ENCODE results near the gene VAV2. TPM values are rescaled to one million over a fixed set of nuclear protein-coding genes. Genes with fewer than 3 reads are reported as not detected.

The VAV2 gene
- total RNA-seq (9.8 TPM), polyA plus RNA-seq (13.7 TPM)

GRCh38 chr9:133991964-133992779, at the start of gene VAV2:
Gene VAV2, minus strand, starts transcription at chr9:133992324. Its CDS starts 46 bp downstream, at chr9:133992278.
- no peak for DNase-seq (ENCODE audit: extremely low spot score)
- WGBS, result under 1% methylated on average over 124 of the region's 124 CpGs
- Histone ChIP-seq H3K4me1 (ENCODE audit: insufficient read depth) (no peaks in the 10 kb centered on the region), H3K4me3 (ENCODE audit: low read depth, low read length) (peak within 1 kb of the TSS; percentile 78), H3K36me3 (ENCODE audit: insufficient read depth) (no peaks in the 10 kb centered on the region), H3K27ac (ENCODE audit: low read depth) (peak within 1 kb of the TSS; percentile 86)

- Histone ChIP-seq H3K4me3 (ENCODE audit: low read depth, low read length) (no peak overlapping the region), H3K4me1 (ENCODE audit: insufficient read depth) (no peaks in the 10 kb centered on the region), H3K36me3 (ENCODE audit: insufficient read depth) (peaks cover 3% of the 10 kb centered on the region), H3K27ac (ENCODE audit: low read depth) (no peak overlapping the region)
- DNase-seq (ENCODE audit: extremely low spot score), result no peak
- WGBS, result 94% methylated on average over 16 of the region's 16 CpGs
Observed at GRCh38 chr9:134041649-134041962, 49.5 kb upstream of the VAV2 start.

GRCh38 chr9:134040781-134041648, 48.9 kb upstream of the VAV2 start:
- H3K36me3 ChIP-seq (ENCODE audit: insufficient read depth), result peaks cover 3% of the 10 kb centered on the region
- no peak for DNase-seq (ENCODE audit: extremely low spot score)
- 62% methylated on average over 21 of the region's 21 CpGs for WGBS
- no peak overlapping the region for H3K27ac ChIP-seq (ENCODE audit: low read depth)
- no peaks in the 10 kb centered on the region for H3K4me1 ChIP-seq (ENCODE audit: insufficient read depth)
- H3K4me3 ChIP-seq (ENCODE audit: low read depth, low read length), result no peak overlapping the region

GRCh38 chr9:134040176-134040565, 48.0 kb upstream of the VAV2 start:
- no peak for DNase-seq (ENCODE audit: extremely low spot score)
- WGBS, result 91% methylated on average over 17 of the region's 17 CpGs
- Histone ChIP-seq H3K27ac (ENCODE audit: low read depth) (no peak overlapping the region), H3K4me3 (ENCODE audit: low read depth, low read length) (no peak overlapping the region), H3K4me1 (ENCODE audit: insufficient read depth) (no peaks in the 10 kb centered on the region), H3K36me3 (ENCODE audit: insufficient read depth) (peaks cover 3% of the 10 kb centered on the region)

- no peaks in the 10 kb centered on the region for H3K4me1 ChIP-seq (ENCODE audit: insufficient read depth)
- no peak for DNase-seq (ENCODE audit: extremely low spot score)
- no peak overlapping the region for H3K4me3 ChIP-seq (ENCODE audit: low read depth, low read length)
- WGBS, result 97% methylated on average over 20 of the region's 20 CpGs
- no peak overlapping the region for H3K27ac ChIP-seq (ENCODE audit: low read depth)
- peaks cover 3% of the 10 kb centered on the region for H3K36me3 ChIP-seq (ENCODE audit: insufficient read depth)
Observed at GRCh38 chr9:134039386-134040175, 47.5 kb upstream of the VAV2 start.

- Histone ChIP-seq H3K36me3 (ENCODE audit: insufficient read depth) (peaks cover 4% of the 10 kb centered on the region), H3K4me1 (ENCODE audit: insufficient read depth) (no peaks in the 10 kb centered on the region), H3K4me3 (ENCODE audit: low read depth, low read length) (no peak overlapping the region), H3K27ac (ENCODE audit: low read depth) (no peak overlapping the region)
- DNase-seq (ENCODE audit: extremely low spot score), result no peak
- over 99% methylated on average over 2 of the region's 2 CpGs for WGBS
Observed at GRCh38 chr9:134037641-134038040, 45.5 kb upstream of the VAV2 start.

- Histone ChIP-seq H3K4me1 (ENCODE audit: insufficient read depth) (no peaks in the 10 kb centered on the region), H3K36me3 (ENCODE audit: insufficient read depth) (peaks cover 5% of the 10 kb centered on the region), H3K27ac (ENCODE audit: low read depth) (no peak overlapping the region), H3K4me3 (ENCODE audit: low read depth, low read length) (no peak overlapping the region)
- no peak for DNase-seq (ENCODE audit: extremely low spot score)
- WGBS, result 92% methylated on average over 16 of the region's 16 CpGs
Observed at GRCh38 chr9:134036130-134036529, 44.0 kb upstream of the VAV2 start.

- 92% methylated on average over 28 of the region's 28 CpGs for WGBS
Observed at GRCh38 chr9:134035041-134036039, 43.2 kb upstream of the VAV2 start.

GRCh38 chr9:134034215-134035040, 42.3 kb upstream of the VAV2 start:
- Histone ChIP-seq H3K4me1 (ENCODE audit: insufficient read depth) (no peaks in the 10 kb centered on the region), H3K27ac (ENCODE audit: low read depth) (no peak overlapping the region), H3K36me3 (ENCODE audit: insufficient read depth) (peaks cover 5% of the 10 kb centered on the region), H3K4me3 (ENCODE audit: low read depth, low read length) (no peak overlapping the region)
- 92% methylated on average over 19 of the region's 19 CpGs for WGBS
- no peak for DNase-seq (ENCODE audit: extremely low spot score)

More at GRCh38 chr9:134035041-134036039, 43.2 kb upstream of the VAV2 start:
- no peak for DNase-seq (ENCODE audit: extremely low spot score)
- Histone ChIP-seq H3K27ac (ENCODE audit: low read depth) (no peak overlapping the region), H3K4me3 (ENCODE audit: low read depth, low read length) (no peak overlapping the region), H3K4me1 (ENCODE audit: insufficient read depth) (no peaks in the 10 kb centered on the region), H3K36me3 (ENCODE audit: insufficient read depth) (peaks cover 5% of the 10 kb centered on the region)

GRCh38 chr9:134033516-134034214, 41.5 kb upstream of the VAV2 start:
- Histone ChIP-seq H3K36me3 (ENCODE audit: insufficient read depth) (peaks cover 5% of the 10 kb centered on the region), H3K27ac (ENCODE audit: low read depth) (no peak overlapping the region), H3K4me3 (ENCODE audit: low read depth, low read length) (no peak overlapping the region), H3K4me1 (ENCODE audit: insufficient read depth) (no peaks in the 10 kb centered on the region)
- DNase-seq (ENCODE audit: extremely low spot score), result no peak
- 94% methylated on average over 26 of the region's 26 CpGs for WGBS

- WGBS, result 92% methylated on average over 40 of the region's 40 CpGs
- Histone ChIP-seq H3K36me3 (ENCODE audit: insufficient read depth) (peaks cover 5% of the 10 kb centered on the region), H3K27ac (ENCODE audit: low read depth) (no peak overlapping the region), H3K4me3 (ENCODE audit: low read depth, low read length) (no peak overlapping the region), H3K4me1 (ENCODE audit: insufficient read depth) (no peaks in the 10 kb centered on the region)
- DNase-seq (ENCODE audit: extremely low spot score), result no peak
Observed at GRCh38 chr9:134032456-134033222, 40.5 kb upstream of the VAV2 start.

Data from urinary bladder (tissue), 4 donors.